Measurements from ENCODE around the gene CEP250.

DNA sequence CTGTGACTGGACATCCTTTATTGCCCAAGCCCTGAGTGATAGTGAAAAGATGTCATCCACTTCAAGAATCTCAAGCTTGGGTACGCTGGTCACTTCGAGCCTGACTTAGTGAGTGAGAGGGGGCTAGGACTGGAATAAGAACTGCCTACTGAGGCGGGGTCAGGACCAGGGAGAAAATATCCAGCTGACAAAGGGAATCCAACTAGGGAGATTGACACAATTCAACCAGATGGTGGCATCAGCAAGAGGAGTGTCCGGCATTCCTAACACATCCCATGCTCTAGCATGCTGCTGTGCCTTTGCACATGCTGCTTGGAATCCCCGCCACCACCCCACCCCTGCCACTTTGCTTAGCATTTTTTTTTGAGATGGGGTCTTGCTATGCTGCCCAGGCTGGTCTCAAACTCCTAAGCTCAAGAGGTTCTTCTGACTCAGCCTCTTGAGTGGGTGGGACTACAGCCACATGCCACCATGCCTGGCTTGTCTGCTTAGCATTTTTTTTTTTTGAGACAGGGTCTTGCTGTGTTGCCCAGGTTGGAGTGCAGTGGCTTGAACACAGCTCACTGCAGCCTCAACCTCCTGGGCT lies 6.5 kb upstream of the CEP250 start:
- no peak for TF ChIP-seq EZH2 (IDR thresholded peaks at IDR 0.05; ENCODE audit: borderline replicate concordance, low read length)
- TF ChIP-seq, protein P1, sequence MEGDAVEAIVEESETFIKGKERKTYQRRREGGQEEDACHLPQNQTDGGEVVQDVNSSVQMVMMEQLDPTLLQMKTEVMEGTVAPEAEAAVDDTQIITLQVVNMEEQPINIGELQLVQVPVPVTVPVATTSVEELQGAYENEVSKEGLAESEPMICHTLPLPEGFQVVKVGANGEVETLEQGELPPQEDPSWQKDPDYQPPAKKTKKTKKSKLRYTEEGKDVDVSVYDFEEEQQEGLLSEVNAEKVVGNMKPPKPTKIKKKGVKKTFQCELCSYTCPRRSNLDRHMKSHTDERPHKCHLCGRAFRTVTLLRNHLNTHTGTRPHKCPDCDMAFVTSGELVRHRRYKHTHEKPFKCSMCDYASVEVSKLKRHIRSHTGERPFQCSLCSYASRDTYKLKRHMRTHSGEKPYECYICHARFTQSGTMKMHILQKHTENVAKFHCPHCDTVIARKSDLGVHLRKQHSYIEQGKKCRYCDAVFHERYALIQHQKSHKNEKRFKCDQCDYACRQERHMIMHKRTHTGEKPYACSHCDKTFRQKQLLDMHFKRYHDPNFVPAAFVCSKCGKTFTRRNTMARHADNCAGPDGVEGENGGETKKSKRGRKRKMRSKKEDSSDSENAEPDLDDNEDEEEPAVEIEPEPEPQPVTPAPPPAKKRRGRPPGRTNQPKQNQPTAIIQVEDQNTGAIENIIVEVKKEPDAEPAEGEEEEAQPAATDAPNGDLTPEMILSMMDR (conservative IDR thresholded peaks at IDR 0.05 in 1 of 2, IDR thresholded peaks at IDR 0.05 in 1 of 2; ENCODE audit: extremely low read depth in 1 of 2, insufficient read depth in 1 of 2, low read depth in 1 of 2, low read length in 2 of 2): no peak

Measured in mammary epithelial cell (primary cell).